AG20443 (cell line): ENCODE data around the gene SHMT2.
A peak's percentile ranks its signal among the peaks of the same experiment; 100 is the strongest.

Source experiments
- DNase-seq: peaks from one replicate; pipeline ENCODE4 v3.0.0; 2012; ENCODE audit warnings: low spot score, mixed read lengths

Gene SHMT2

DNA sequence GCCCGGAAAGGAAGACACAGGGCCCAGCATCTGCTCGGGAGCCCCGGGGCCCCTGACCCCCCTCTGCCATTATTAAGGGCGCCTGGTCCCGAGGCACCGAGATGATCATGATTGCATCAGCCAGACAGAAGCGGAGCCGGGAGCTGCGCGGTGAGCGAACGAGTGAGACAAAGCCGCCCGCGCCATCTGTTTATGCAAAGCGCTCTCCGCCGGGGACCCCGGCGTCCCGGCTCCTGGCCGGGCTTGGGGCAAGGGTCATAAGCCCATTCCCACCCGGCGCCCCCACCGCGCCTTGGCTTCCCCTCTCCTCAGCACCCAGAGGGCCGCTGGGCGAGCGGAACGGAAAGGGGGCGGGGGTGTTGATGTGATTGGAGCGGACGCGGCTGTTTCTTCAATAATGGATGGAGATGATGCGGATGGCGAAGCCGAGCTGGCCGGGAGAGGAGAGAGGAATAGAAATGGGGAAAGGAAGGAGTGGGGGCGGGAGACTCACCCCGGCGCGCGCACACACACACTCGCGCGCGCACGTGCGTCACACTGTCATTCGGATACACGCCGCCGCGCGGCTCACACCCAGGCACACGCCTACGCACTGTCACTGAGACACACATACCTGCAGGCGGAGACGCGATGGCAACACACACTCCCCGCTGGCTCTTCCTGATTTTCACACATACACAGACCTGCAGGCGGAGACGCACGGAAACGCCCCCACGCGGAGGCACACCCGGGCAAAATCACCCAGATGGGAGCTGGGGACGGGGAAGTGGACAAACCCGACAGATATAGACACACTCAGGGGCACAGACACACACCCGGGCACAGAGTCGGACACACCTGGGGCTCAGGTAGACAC is 10.8 kb downstream of the SHMT2 start:
- peak; percentile 78 for DNase-seq

DNA sequence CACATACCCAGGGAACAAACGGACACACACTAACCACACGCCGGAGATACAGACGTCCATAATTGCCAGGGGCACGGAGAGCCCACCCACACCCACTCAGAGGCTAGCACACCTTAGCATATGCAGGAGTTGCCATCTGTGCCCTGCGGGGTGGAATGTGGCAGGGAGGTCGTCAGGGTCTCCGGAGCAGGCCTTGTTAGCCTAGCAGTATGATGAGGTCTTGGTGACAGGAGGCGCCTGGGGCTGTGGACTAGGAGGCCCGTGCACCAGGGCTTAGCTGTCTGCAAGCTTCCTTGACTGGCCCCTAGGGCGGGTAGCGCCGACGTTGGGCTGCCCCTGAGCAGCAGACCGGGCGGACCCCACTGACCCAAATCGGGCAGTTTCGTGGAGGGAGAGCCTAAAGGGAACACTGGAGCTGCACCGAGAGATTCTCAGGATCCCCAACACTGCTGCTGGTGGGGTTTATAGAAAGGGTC is 11.5 kb downstream of the SHMT2 start:
- no peak for DNase-seq

DNA sequence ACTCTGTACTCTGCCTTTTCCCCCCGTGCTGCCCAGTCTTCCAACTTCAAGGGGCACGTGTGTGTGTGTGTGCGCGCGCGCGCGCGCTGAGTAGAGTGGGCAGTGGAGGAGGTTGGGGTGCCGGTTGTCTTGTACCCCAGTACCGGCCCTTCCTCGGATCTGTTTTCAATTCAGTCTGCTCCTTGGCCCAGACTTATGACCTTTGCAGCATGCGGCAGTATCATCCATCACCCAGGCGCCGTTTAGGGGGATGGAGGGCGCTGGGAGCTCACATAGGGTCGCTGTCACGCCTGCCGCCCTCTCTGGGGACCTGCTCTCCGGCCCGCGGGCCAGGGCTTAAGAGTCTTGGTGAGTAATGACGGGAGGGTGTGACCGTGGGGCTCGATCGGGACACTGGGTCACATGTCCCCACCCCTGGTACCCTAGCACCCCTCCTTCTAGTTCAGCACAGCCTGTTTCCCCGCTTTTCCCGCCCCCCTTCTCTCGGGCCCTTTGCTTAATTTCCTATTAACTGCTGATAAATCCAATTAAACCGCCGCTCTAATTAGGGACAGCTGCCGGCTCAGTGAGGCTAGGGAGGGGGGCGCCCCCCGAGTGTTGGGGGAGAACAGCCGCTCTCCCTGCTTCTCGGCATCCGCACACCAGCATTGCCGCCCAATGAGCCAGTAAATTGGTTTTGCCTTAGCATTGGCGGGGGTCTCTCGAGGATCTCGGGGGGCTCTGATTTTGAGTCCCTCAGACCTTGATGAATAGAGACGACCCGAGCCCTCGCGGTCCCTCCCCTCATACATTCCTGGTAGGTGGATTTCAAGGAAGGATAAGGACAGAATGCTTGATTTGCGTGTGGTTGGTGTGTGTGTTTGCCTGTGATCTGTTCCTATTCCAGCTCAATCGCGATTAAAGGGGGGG is 12.1 kb downstream of the SHMT2 start:
- DNase-seq, result no peak

DNA sequence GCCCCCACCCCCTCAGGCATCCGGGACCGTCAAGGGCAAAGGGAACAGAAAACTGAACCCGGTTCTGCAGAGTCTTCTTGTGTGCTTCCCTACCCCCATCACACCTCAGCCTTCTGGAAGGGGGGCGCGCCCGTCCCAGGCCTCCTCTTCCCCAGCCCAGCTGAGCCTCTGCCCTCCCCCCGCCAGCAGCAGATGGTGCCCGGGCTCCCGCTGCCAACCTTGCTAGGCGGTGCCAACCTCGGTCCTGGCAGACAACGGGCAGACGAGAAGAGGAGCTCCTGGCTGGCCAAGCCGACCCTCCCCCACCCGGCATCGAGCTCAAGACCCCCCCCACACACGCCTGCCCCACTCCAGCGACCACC is 12.8 kb downstream of the SHMT2 start:
- DNase-seq, result no peak

DNA sequence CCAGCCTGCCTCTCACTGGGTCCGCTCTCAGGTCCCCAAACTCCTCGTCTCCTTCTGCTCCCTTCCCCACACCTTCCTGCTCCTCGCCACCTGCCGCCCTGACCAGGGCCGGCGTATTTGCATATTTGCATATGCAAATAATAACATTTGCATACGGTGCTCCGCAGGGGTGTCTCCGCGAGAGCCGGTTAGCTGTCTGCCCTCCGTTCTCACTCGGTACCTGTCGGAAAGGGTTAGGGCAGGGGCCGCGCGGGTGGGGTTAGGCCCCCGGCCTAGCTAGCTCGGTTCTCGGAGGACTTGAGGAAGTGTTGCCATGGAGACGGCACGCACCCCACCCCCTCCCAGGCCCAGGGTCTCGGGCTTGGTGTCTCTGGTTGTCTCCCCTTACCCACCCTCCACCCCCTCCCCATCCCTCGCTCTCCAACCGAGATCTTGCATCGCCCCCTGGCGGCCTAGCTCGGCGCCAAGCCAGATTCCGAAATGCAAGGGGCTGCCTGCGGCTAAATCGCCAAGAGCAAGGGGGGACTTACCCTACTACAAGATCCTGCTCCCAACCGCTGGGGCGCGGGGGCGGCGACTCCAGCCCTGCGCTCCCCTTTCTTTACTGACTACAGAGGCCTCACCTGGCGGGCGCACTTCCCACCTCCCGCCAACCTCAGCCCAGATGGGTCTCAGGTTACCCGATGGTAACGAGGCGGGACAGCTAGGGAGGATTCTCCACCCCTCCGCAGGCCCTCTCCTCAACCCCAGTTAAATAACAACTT is 13.4 kb downstream of the SHMT2 start:
- DNase-seq, result peak; percentile 60

DNA sequence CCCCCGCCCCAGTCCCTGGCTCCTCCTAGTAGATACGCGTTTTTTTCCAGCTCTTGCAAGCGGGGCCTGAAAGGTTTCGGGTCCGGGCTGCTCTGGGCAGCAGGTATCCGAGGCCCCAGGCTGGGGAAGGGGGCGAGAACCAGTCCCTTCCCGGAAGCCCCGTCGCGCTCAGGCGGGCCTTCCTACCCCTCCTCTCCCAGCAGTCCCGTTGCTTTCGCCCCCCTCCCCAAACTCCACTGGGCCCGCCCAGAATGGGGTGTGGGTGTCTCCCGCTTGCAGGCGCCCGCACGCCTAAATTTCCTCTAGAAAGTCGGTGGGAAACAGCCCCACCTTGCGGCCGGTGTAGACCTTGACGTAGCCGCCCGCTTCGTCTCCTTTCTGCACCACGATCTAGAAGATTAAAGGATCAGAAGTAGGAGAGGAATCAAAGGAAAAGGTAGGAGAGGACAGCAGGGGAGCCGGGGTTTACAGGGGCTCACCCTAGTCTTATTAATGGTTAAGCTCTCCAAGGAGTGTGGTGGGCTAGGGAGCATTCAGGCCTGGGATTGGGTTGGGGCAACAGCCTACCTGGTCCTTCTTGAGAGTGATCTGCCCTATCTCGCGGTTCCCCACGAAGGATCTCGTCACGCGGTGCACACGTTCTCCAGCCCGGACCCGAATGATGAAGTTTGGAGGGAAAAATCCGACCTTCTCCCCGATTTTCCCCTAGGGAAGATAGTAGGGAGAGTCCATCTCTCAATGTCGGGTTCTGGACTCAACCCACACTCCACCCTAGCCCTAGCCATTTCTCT is 14.2 kb downstream of the SHMT2 start:
- DNase-seq, result peak; percentile 85

DNA sequence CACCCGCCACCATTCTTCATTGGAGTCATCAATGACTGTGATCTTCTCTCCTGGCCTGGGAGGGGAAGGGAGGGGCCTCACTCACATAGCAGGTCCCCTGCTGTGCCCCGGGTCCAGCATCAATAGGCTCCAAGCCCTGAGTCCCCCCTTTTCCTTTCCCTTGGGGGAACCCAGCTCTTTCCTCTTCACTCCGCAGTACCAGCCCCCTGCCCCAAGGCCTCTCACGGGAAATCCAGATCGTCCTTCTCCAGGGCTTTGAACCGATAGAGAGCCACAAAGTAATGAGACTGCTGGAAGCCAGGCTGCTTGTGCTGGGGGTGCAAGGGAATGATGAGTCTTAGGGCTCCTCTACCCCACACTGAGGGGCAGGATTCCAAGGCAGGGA is 14.8 kb downstream of the SHMT2 start:
- no peak for DNase-seq

DNA sequence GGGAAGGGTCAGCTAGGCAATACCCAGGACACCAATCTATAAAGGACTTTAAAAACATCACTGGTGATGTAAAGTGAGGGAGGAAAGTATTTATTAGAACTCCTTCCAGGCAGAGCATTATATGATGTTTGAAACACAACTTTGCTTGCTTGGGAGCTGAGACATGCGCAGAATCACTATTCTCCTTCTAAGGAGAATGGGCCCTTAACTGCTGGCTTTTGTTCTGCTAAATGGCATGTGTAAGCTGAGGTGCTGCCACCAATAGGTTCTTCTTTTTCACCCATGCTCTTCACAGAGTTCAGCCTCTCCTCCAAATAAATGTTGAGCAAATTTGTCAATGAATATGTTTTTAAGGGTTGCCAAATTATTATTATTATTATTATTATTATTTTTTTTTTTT is 17.5 kb downstream of the SHMT2 start:
- no peak for DNase-seq

DNA sequence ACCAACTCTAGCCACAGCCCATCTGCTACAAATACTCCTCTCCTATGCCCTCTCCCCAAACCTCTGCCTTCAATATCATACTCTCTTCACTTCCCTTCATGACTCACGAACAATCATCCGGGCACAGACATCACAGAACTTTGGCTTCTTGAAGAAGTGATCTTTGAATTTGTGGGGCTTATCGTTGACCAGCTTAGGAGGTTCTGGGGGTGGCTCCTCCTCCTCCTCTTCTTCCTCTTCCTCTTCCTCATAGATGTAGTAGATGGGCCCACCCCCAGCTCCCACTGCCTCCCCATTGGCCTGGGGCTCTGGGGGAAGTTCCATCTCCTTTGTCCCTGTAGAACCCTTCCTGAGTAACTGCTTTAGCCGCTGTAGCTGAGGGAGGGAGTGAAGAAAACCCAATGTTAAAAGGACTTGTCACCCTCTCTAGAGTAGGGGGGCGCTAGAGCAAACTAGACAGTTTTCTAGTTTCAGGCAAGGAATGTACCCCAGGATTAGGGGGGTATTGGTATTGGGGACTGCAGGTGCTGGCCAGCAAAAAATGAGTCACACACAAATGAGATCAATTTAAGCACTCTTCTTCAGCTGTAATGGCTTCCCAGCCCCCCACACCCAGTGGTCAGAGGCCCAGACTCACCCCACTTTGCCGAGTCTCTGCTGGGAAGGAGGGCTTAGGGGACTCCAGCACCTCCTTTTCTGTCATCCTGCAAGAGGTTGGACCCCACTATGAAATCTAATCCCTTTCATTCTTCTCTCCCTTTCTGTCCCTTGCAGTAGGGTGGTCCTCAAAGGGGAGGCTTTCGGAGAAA is 19.6 kb downstream of the SHMT2 start:
- no peak for DNase-seq

DNA sequence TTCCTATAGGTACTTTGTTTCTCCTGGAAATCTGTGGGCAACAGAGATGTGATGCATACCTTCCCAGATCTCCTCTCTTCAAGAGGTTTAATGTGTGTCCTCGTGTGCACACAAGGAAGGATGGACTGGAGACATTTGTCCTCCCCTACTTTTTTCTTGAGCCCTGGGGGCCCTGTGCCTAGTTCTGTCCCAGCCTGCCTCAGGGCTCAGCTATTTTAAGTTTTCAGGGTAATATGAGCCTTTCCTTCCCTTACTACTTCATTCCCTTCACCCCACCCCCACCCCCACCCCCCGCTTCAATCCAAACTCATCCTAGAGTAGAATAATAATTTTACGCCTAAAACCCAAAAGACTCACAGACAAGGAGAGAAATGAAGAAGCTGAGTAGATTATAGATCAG is 21.0 kb downstream of the SHMT2 start:
- no peak for DNase-seq

DNA sequence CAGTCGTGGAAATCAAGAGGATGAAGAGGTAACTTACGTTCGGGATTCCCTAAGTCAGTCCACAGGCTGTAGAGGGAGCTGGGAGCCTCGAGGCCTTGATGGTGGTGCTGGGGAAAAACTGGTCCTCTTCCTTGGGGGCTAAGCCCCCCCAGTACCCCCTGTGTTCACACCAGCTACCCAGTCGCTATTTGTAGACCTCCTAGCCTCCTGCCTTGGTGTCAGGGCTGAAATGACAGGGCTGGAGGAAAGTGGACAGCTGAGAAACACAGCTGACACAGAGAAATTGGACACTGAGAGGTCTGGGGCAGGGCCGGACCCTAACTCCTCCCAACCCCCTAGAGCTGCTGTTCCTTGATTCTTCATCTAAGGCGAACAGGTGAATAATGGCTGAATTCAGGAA is 21.4 kb downstream of the SHMT2 start, which contains the start of gene STAC3:
Gene STAC3, minus strand, starts transcription at position 232 of the 400 bp plus-strand sequence. CDS start 1,551 bp downstream, outside the sequence.
- no peak for DNase-seq

DNA sequence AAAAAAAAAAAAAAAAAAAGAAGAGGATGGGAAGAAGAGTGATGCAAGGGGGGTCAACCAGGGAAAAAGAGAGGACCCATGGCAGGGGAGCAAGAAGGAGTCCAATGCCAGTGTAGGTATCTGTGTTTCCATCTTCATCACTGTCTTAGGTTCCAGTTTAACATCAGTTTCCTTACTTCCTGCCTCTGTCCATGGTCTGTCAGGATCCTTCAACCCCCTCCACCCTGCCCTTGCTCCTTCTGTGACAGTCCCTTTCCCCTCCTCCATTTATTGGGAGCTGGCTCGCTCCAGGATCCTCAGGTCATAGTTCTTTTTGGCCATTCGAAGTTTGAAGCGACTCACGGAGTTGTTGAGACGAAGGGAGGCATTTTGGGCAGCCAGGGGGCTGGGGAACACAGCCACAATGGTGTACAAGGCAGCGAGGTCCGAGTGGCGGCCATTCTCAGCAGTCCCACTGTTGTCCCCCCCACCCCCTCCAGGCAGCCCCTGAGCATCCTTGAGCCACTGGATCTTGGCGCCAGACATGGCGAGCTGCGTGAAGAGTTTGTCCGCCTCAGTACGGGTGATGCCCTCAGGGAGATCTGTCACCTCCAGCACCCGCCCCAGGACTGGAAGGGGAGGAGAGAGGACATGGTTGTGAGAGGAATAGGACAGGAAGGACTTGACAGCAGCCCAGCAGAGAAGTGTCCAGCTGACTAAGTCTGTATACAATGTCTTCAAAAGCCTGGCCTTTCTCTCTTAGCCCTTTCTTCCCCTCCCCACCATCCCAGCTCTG is 25.2 kb downstream of the SHMT2 start:
- no peak for DNase-seq

DNA sequence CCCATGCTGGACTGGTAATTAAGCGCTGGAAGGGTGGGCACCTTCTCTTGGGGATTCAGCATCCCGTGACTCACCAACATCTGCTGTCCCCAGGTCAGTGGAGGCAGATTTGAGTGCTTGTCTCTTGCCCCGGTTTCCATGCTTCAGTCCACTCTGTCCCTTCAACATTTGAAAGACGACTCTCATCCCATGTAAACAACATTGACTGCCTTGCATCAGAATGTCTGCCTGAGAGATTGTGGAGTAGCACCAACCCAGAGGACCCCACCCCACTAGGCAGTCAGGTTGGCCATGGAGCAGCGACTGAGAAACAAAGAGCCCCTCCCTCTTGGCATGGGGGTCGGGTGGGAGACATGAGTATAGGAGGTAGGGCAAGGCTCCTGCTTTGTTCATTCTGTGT is 26.4 kb downstream of the SHMT2 start:
- no peak for DNase-seq

DNA sequence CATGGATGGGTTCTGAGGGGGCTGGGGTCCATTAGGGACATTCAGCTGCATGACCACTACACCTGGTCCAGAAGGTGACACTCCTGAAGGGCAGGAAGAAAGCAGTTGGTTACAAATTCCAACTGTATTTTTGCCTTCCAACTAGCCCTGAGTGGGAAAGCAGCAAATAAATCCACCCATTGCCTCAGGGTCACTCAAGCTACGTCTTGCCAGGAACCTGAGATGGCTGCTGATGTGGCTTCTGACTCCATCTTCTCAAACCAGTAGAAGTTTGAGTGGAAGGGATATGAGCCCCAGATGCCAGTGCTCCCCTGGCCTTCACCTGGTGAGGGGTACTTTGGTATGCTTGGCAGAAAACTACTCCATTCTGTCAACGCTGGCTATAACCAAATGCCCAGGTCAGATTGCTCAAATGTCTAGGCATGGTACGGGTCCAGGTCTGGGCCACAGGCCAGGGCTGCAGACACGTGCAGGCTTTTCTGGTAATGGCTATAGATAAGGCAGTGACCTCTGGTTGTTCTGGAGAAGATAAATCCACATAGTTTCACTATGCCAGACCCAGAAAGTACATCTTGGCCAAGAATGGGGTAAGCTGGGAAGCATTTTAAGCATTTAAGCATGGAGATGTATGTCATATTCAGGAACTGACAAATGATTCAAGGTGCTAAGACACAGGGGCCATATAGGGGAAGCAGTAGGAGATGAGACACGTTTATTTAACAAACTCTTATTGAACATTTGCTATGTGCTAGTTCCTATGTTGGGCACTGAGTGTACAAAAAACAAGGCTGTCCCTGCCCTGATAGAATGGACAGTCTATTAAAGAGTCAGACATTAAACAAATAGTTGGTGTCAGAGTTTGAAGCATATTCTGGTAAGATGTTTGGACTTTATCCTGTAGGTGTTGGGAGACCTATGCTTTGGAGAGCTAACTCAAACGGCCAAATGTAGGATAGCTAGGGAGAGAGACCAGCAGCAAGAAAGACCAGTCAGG is 29.8 kb downstream of the SHMT2 start:
- DNase-seq, result no peak

DNA sequence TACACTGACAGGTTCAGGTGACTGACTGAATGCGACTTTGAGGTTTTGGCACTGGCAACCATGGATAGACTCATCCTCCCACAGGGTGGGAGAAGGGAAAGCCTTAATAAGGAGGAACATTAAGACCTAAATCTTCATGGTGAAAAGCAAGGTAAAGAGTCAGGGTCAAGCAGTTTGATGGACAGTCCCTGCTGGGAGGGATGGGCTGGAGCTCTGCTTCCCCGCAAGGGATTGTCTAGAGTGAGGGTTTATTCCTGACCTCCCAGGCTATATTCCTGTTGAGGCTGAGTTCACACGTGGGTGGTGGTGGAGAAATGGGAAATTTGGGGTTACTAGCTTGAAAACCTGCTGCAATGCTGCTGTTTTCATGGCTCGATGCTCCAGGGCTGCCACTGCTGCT is 30.9 kb downstream of the SHMT2 start:
- DNase-seq, result no peak

DNA sequence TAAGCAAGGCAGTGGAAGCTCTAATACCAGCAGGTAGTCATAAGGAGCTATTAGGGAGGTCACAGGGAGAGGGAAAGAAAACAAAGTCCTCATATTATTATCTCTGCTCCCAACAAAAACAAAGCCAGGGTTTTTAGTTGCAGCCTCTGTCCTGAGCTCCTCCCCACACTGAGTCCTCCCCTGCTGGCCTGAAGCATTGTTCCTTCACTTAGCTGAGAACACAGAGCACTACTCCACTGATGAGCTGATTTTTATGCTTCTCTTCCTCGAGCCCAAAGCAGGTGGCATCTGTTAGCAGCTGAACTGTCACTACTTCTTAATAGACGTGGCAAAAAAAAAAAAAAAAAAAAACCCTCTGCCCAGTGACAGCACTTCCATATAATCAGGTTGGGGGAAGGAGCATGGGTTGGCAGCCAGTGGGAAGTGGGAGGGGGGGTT is 31.9 kb downstream of the SHMT2 start:
- no peak for DNase-seq

DNA sequence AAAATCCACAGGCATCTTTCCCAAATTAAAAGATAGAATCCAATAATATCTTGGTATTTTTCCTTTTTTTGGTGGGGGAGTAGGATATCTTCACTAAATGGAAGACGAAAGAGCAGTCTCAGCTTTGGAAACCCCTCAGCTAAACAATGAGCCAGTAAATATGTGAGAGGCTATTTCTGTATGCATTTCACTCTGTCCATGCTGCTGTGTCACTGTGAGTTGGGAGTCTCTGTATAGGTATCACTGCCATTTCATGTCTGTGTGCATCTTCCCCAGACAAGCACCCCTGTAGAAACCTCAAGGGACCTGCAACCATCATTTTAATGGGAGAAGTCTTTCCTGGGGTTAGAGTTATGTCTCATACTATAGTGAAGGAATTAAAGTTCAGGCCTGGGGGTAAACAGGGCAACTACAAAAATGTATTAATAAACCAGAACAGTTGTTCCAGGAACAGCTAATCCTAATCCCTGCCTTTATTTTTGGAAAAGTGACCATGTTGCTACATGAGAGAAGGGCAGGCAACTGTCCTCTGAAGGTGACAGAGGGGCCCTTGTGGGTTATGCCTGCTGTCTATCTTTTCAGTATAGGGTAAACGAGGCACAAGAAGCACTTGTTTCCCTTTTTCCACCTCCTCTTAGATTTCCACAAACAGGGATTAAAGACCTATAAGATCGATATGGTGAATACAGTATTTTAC is 32.8 kb downstream of the SHMT2 start:
- DNase-seq, result no peak

DNA sequence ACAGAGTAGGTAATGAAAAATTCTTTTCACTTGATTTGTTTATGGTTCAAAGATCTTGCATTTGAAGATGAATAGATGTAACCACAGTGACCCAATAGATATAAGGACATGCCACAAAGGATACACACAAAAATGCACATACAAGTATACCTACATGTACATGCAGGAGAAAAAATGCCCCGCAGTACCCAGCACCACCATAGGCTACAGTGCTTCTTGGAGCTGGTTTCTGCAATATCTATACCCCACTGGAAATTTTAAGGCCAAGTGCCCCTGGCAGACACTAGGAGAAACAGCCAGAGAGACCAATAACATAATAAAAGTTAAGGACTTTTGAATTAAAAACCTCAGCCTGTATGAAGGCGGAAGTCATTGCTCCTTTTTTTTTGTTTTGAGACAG is 33.6 kb downstream of the SHMT2 start:
- no peak for DNase-seq
